HepG2 (cell line): ENCODE results near the gene CITED4. TPM values are rescaled to one million over a fixed set of nuclear protein-coding genes. Genes with fewer than 3 reads are reported as not detected.

Source experiments
- CENPBD1 ChIP-seq: sonication (generic); formaldehyde crosslinking; IDR thresholded peaks from 2 replicates; pipeline ENCODE4 v1.8.0; 2022; ENCODE audit warnings: missing genetic modification reagents, low read depth, mild to moderate bottlenecking, borderline replicate concordance
- CREB3 ChIP-seq: sonication (generic); formaldehyde crosslinking; IDR thresholded peaks from 2 replicates; pipeline ENCODE4 v1.5.0; 2020; ENCODE audit warnings: missing genetic modification reagents
- EHMT2 ChIP-seq: fragments of 200-600 bp; sonication (generic); IDR thresholded peaks from 2 replicates; pipeline ENCODE4 v1.7.0; 2017; ENCODE audit warnings: antibody characterized with exemption, low read depth, low read length, borderline replicate concordance
- FOXA1 ChIP-seq, 2 experiments: fragments of 450-650 bp in 1 of 2; sonication (generic) in 1 of 2; formaldehyde crosslinking in 1 of 2; IDR thresholded peaks; 2 replicates each; pipeline versions ENCODE4 v1.4.0 to v1.6.1; 2016 to 2020; ENCODE audit warnings: missing genetic modification reagents in 1 of 2
- FUBP1 ChIP-seq: sonication (generic); formaldehyde crosslinking; IDR thresholded peaks from 2 replicates; pipeline ENCODE4 v1.5.1; 2020; ENCODE audit warnings: missing genetic modification reagents, mild to moderate bottlenecking, borderline replicate concordance
- HOXA7 ChIP-seq: sonication (generic); formaldehyde crosslinking; IDR thresholded peaks from 2 replicates; pipeline ENCODE4 v1.8.1; 2022; ENCODE audit warnings: mild to moderate bottlenecking, missing genetic modification reagents, moderate library complexity
- MNT ChIP-seq: fragments of 450-650 bp; IDR thresholded peaks from 2 replicates; pipeline ENCODE4 v1.6.1; 2016
- POGZ ChIP-seq: sonication (generic); formaldehyde crosslinking; IDR thresholded peaks from 2 replicates; pipeline ENCODE4 v1.4.0; 2020; ENCODE audit warnings: mild to moderate bottlenecking, missing genetic modification reagents
- ZBTB4 ChIP-seq: sonication (generic); formaldehyde crosslinking; IDR thresholded peaks from 2 replicates; pipeline ENCODE4 v1.4.0; 2020; ENCODE audit warnings: missing genetic modification reagents, mild to moderate bottlenecking, borderline replicate concordance
- polyA plus RNA-seq, 8 experiments: library from polyadenylated mRNA; depleted of rRNA in 3 of 8; stranded (reverse) in 7 of 8; unstranded in 1 of 8; fragments of >200 nt; fragmentation: Illumina TruSeq in 4 of 8; extraction: Trizol in 4 of 8; gene quantifications; 2 replicates each; pipeline versions ENCODE4 v1.2.1 to v1.2.3, GENCODE V29; 2011 to 2016; ENCODE audit warnings: low read depth in 4 of 8, missing spikeins in 1 of 8, mixed read lengths in 1 of 8; ENCODE audit not compliant: insufficient read depth in 1 of 8
- total RNA-seq, 5 experiments: library from RNA; depleted of rRNA; stranded (reverse); fragments of >200 nt; fragmentation: Illumina TruSeq; extraction: Trizol; gene quantifications; 2 replicates each; pipeline ENCODE4 v1.2.3, GENCODE V29; 2016; ENCODE audit warnings: low read depth in 1 of 5

Gene CITED4
- total and polyA plus RNA-seq, 2 of the 13 experiments (the other 11 are each of a cell fraction or from before 2014, with no cell fraction given), result 1.5 to 9.9 TPM

- TF ChIP-seq FUBP1 (no peak), MNT (no peak), EHMT2 (no peak), CREB3 (CRISPR knock-in tag) (no peak), FOXA1 (IDR thresholded peaks at IDR 0.05) (no peak), FOXA1 (CRISPR knock-in tag; IDR thresholded peaks at IDR 0.05) (no peak), CENPBD1 (no peak), HOXA7 (no peak), ZBTB4 (CRISPR knock-in tag) (no peak), POGZ (CRISPR knock-in tag) (no peak)
These were observed 27.1 kb downstream of the CITED4 start (continued) for GRCh38 chr1:40834968-40835545.
